Frontal cortex (tissue), 4 donors: ENCODE data around the gene EPHA3. TPM values are rescaled to one million over a fixed set of nuclear protein-coding genes. Genes with fewer than 3 reads are reported as not detected.
"Not testable (repeated sequence)": the region's sequence is repeated elsewhere in the genome, so short reads cannot be mapped to it uniquely, and the experiment has no call there.

ENCODE experiments used
- DNase-seq, 2 donors: peaks; one replicate each; pipeline ENCODE4 v3.0.0; 2012; ENCODE audit warnings: low spot score in 2 of 2
- FAIRE-seq: peaks from 2 replicates; lab custom pipeline; 2012; peaks lifted over from hg19 to GRCh38; lab: Jason Lieb, UNC
- total RNA-seq: library from RNA; depleted of rRNA; stranded (reverse); fragments of >200 nt; gene quantifications from one replicate; pipeline ENCODE4 v1.2.3, GENCODE V29; 2014
- donor health status: control.
- donor health status: control.
- donor health status: control.

The EPHA3 gene
- total RNA-seq, 1 donor from 2014 or later = 136 TPM

- no peak for DNase-seq
Observed at GRCh38 chr3:89332793-89333192, 225.4 kb downstream of the EPHA3 start.

GRCh38 chr3:89335693-89336092 is 228.3 kb downstream of the EPHA3 start:
- no peak for DNase-seq
- no peak for FAIRE-seq

More at GRCh38 chr3:89332793-89333192, 225.4 kb downstream of the EPHA3 start:
- no peak for FAIRE-seq

- no peak for DNase-seq
- FAIRE-seq = no peak
Observed at GRCh38 chr3:89340408-89340807, 233.0 kb downstream of the EPHA3 start.

GRCh38 chr3:89344076-89344475 is 236.7 kb downstream of the EPHA3 start:
- DNase-seq (no peak), FAIRE-seq (no peak)

GRCh38 chr3:89350935-89351334 is 243.5 kb downstream of the EPHA3 start:
- FAIRE-seq = not testable (repeated sequence)

GRCh38 chr3:89353465-89353864 is 246.0 kb downstream of the EPHA3 start:
- DNase-seq = no peak
- no peak for FAIRE-seq

More at GRCh38 chr3:89350935-89351334, 243.5 kb downstream of the EPHA3 start:
- not testable (repeated sequence) for DNase-seq

GRCh38 chr3:89358281-89358680 is 250.9 kb downstream of the EPHA3 start:
- FAIRE-seq = no peak

GRCh38 chr3:89360156-89360555 is 252.7 kb downstream of the EPHA3 start:
- no peak for DNase-seq
- FAIRE-seq = no peak

More at GRCh38 chr3:89358281-89358680, 250.9 kb downstream of the EPHA3 start:
- no peak for DNase-seq

- no peak for DNase-seq
- no peak for FAIRE-seq
Observed at GRCh38 chr3:89362496-89362895, 255.1 kb downstream of the EPHA3 start.

- FAIRE-seq (no peak), DNase-seq (no peak)
Observed at GRCh38 chr3:89363171-89363570, 255.8 kb downstream of the EPHA3 start.

GRCh38 chr3:89364314-89364713 is 256.9 kb downstream of the EPHA3 start:
- no peak for DNase-seq
- no peak for FAIRE-seq

- DNase-seq (no peak), FAIRE-seq (no peak)
Observed at GRCh38 chr3:89367166-89367565, 259.7 kb downstream of the EPHA3 start.

GRCh38 chr3:89368846-89369245 is 261.4 kb downstream of the EPHA3 start:
- FAIRE-seq = no peak
- DNase-seq = no peak

GRCh38 chr3:89372456-89372855 is 265.0 kb downstream of the EPHA3 start:
- DNase-seq (no peak), FAIRE-seq (no peak)

GRCh38 chr3:89373434-89373833 is 266.0 kb downstream of the EPHA3 start:
- FAIRE-seq (no peak), DNase-seq (no peak)

GRCh38 chr3:89375451-89375850 is 268.0 kb downstream of the EPHA3 start:
- DNase-seq = no peak
- no peak for FAIRE-seq

GRCh38 chr3:89380016-89380415 is 272.6 kb downstream of the EPHA3 start:
- no peak for FAIRE-seq
- DNase-seq = no peak

- DNase-seq (no peak), FAIRE-seq (no peak)
Observed at GRCh38 chr3:89392991-89393390, 285.6 kb downstream of the EPHA3 start.

GRCh38 chr3:89395456-89395855 is 288.0 kb downstream of the EPHA3 start:
- FAIRE-seq (no peak), DNase-seq (no peak)

- DNase-seq = no peak
- no peak for FAIRE-seq
Observed at GRCh38 chr3:89395996-89396395, 288.6 kb downstream of the EPHA3 start.

GRCh38 chr3:89402051-89402450 is 294.6 kb downstream of the EPHA3 start:
- no peak for FAIRE-seq
- no peak for DNase-seq

- no peak for FAIRE-seq
- no peak for DNase-seq
Observed at GRCh38 chr3:89405176-89405575, 297.8 kb downstream of the EPHA3 start.

- DNase-seq (no peak), FAIRE-seq (no peak)
Observed at GRCh38 chr3:89405593-89405992, 298.2 kb downstream of the EPHA3 start.
